ENCODE measurements around the gene EIF4G3.

The EIF4G3 gene

DNA sequence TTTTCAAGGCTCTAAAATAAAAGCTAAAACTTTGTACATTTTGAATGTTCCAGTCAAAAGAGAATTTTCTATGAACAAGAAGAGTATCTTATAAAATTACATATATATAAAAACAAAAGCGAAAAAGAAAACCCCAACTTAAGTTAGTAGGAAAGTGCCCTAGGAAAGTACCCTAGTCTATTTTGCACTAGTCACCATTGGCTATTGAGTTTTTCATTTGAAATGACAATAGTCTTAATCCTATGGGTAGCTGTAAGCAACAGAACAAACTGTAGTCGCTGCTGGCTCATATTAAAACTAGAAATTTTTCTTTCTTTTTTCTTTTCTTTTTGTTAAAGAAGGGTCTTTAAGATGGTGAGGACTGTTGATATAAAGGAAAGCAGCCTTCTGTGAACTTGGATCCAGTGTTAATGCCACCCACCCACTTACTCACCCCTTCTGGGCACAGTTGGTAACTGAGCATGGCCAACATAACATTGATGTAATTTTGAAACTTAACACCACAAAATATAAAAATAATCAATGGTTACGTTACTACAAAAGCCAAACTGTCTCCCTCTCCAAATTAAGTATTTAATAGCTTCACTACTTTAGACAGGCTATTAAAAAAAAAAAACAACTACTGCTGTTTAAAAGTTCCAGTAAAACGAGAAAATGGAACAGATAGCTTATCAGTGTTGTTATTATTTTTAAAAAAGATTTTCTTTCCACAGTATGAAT lies 177.0 kb downstream of the EIF4G3 start:
- DNase-seq (ENCODE audit: low read depth in 1 of 2, low spot score in 1 of 2) = no peak

DNA sequence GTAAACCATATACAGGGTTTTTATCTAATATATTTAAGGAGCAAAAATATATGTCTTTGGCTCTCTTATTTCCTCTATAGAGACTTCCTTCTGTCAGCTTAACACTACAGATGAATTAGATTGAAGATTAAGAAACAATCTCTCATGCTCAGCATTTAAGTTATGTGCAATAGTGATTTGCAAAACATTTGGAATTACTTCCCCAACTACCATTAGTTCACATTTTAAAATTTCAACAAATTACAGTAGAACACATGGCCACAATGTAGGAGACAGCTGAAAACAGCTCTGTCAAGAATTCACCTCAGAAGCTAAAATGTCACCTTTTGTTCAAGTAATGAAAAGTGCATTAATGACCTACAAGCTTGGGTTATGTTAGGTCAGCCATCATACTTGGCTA lies 177.9 kb downstream of the EIF4G3 start:
- no peak for DNase-seq (ENCODE audit: low read depth in 1 of 2, low spot score in 1 of 2)

DNA sequence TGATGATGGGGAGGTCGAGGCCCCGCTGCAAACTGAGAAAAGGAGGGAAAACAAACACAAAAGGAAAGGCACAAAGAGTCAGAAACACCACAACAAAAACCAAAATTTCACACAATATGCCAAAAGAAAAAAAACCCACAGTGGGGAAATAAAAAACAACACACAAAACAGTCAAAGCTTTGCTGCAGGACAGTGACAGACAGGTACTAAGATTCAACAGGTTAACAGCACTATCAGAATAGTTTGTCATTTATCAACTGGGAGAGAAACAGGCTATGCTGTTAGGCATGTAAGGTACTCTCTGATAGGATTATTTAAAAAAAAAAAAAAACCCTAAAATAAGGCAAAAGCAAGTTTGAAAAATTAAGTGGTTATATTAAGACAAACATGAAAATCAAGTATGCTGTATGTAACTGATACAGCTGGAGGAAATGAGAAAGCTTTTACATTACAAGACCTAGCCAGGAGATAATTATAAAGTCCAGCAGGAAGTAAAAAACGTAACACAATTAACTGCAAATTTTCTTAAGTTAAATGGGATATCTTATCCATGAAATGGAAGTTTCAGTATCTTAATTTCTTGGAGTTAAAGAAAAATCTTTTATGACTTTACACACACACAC lies 179.0 kb downstream of the EIF4G3 start:
- no peak for DNase-seq (ENCODE audit: low read depth in 1 of 2, low spot score in 1 of 2)

DNA sequence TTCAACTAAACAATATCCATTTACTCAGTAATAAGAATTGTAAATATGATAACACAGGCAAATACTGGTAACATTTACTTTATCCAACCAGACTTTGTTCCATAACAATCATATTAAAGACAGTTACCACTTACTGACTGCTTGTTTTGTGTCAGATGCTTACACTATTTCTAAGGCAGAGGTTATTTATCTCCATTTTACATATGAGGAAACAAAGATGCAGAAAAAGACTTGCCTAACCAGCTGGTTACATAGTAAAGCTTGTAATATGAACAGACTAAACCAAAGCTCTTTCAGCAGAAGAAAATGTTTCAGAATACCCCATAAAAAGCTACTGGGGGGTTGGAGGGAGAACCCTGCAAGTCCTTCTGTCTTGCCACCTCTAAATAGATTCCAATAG lies 180.1 kb downstream of the EIF4G3 start:
- DNase-seq (ENCODE audit: low read depth in 1 of 2, low spot score in 1 of 2) = no peak

DNA sequence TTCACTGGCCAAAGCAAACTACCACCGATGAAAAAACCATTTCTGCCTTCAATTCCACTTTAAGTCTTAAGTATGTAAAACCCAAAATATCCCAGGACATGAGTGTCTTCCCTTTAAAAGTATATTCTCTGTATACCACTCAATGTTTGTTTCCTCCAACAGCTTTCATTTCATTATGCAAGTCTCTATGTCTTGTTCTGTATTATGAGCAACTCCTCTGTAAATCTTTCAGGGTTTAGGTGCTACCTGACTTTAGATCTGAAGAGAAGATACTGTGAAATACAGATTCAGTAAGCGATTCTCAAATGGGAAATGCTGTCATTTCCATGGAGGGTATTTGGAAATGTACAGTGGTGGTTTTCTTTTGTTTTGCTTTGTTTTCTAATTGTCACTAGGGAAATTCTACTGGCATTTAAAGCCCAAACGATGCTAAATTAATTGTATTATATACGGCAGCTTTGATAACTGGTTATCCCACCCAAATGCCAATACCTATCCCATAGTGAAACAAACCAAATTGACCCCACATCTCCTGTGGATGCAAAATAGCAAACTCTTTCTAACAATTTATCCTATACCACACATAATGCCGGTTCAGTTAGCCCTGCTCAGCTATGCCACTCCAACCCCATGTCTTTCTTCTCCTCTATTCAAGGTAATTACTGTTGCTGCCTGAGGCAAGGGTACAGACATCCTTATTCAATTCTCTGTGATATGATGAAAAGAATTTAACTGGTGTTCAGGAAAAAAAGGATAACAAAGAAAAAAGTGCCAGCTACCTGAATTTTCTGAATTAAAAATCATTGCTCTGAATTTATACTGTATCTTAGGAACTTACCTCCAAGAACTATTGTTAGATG lies 182.8 kb downstream of the EIF4G3 start:
- DNase-seq (ENCODE audit: low read depth in 1 of 2, low spot score in 1 of 2) = no peak

DNA sequence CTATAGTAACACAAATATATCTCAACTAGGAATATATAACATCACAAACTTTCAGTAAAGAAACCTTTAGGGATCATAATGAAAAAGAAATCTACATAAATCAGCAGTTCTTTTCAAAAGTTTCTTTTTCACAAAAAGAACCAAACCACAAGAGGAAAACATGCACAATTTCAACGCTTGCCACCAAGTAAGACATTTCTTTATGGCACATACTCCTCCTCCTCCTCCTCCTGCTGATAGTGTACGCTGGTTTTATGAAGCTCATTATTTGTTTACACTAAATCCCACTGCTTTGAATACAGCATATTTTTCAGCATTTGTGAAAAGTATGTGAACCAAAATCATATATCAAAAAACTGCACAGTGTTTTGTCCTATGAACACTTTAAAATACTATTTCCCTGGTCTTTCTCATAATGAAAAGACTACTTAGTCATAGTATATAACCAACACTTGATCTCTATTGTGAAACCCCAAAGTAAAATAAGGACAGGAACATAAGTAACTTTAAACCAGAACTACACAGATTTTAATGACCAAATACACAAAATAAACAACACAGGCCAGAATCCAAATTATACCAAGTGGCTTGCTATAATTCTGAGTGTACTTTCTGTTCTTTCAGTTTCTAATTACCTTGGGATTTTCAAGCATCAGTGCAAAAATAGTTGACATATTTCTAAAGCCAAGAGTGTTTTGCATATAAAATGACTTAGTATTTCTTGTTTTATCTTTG lies 184.2 kb downstream of the EIF4G3 start:
- DNase-seq (ENCODE audit: low read depth in 1 of 2, low spot score in 1 of 2) = no peak

DNA sequence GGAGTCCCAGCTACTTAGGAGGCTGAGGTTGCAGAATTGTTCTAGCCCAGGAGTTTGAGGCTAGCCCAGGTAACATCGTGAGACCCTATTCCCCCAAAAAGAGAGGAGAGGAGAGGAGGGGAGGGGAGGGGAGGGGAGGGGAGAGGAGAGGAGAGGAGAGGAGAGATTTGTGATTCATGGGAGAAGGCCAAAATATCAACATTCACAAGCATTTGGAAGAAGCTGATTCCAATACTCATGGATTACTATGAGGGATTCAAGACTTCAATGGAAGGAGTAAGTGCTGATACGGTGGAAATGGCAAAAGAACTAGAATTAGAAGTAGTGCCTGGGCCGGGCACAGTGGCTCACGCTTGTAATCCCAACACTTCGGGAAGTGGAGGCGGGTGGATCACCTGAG lies 187.8 kb downstream of the EIF4G3 start:
- no peak for DNase-seq (ENCODE audit: low read depth in 1 of 2, low spot score in 1 of 2)

DNA sequence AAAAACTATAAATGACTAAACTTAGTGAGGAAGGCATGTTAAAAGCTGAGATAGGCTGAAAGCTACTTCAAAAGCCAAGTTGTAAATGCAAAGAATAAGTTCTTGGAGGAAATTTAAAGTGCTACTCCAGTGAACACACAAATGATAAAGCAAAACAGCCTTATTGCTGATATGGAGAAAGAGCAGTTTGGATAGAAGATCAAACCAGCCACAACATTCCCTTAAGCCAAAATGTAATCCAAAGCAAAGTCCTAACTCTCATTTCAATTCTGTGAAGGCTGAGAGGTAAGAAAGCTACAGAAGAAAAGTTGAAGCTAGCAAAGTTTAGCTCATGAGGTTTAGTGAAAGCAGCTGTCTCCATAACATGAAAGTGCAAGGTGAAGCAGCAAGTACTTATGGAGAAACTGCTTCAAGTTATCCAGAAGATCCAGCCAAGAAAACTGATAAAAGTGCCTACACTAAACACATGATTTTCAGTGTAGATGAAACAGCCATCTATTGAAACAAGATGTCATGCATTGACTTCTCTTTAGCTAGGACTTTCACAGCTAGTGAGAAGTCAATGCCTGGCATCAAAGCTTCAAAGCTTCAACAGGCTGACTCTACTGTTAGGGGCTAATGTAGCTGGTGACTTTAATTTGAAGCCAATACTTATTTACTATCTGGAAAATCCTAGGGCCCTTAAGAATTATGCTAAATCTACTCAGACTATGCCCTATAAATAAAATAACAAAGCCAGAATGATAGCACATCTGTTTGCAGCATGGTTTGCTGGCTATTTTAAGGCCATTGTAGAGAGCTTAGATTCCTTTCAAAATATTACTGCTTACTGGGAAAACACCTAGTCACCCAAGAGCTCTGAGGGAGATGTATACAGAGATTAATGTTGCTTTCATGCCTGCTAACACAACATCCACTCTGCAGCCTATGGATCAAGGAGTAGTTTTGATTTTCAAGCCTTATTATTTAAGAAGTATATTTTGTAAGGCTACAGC lies 188.6 kb downstream of the EIF4G3 start:
- DNase-seq (ENCODE audit: low read depth in 1 of 2, low spot score in 1 of 2) = no peak

DNA sequence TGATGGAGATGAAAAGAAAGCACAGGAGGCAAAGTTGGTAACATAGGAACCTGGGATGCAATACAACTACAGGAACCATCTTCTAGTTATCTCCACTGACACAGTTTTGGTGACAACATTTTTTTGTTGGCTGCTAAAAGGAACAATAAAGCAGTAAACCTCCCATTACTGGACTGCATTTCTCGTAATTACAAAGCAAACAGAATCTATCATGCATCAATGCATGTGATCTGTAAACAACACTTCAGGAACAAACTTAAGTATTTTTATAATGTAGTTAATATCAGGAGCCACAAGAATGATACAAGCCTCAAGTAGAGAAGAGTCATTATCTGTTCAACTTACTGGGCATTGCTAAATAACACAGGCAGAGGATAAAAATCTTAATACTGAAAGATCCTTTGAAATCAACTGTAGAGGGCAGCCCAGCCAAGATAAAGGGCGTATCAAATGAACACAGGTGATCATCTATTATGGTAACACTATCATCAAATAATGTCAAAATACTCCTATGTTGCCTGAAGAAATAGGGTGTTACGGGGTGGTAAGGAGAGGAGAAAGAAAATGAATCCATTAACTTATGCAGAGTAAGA lies 193.3 kb downstream of the EIF4G3 start:
- no peak for DNase-seq (ENCODE audit: low read depth in 1 of 2, low spot score in 1 of 2)

DNA sequence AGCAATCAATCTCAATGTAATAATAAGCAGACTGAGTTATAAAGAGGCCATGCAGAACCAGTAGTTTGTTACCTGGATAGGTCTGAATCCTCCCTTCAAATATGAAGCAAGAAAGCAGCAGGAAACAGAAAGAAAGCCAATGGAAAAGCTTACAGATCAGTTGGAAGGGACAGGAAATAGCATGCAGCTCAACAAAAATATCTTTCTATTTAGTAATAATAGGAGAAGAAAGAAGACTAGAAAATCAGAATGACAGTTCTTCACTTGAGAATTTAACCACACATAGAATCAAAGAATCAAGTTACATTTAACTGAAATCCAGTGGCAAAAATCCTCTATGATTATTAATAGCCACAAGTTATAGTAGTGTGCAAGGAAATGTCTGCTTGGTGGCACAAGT lies 194.4 kb downstream of the EIF4G3 start:
- DNase-seq (ENCODE audit: low read depth in 1 of 2, low spot score in 1 of 2) = no peak

DNA sequence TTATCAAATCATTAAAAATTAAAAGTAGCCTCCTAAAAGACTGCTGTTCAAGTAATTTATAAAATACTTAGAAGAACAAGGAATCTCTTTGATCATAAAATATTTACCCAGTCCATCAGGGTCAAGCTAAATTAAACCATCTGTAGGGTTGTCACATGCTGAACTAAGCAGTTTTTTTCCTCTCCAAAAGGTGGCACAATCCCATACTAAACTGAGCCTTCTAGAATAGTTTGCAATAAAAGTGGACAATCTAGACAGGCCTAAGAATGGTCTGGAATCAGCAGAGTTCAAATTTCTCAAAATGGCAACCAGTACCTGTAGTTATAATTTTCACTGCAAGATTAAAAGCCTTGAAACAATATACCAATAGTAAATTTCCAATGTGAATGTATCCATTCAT lies 194.8 kb downstream of the EIF4G3 start:
- DNase-seq (ENCODE audit: low read depth in 1 of 2, low spot score in 1 of 2) = no peak

DNA sequence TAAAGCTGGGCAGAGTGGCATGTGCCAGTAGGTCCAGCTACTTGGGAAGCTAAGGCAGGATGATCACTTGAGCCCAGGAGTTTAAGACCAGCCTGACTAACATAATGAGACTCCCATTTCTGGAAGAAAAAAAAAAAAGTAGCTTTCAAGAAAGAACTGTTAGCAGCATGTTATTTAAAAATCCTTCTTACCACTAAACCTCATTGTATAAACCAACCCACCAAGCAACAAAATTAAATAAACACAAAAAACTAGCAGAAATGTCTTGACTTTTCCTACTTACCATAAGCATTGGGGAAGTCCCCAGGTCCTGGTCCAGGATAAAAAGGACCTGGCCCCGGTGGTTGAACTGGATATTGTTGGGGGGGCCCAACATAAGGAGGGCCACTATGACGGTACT lies 196.6 kb downstream of the EIF4G3 start:
- DNase-seq (ENCODE audit: low read depth in 1 of 2, low spot score in 1 of 2) = no peak

DNA sequence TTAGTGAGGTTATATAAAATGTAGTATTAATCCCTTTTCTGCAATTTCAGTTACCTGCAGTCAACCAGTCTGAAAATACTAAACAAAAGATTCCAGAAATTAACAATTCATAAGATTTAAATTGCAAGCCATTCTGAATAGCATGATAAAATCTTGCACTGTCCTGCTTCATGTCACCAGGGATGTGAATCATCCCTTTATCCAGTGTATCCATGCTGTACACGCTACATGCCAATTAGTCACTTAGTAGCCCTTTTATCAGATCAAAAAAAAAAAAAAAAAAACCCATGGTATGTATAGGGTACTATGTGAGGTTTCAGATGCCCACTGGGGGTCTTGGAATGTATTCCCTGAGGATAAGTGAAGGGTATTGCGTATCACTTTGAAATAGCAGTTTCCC lies 198.3 kb downstream of the EIF4G3 start:
- DNase-seq (ENCODE audit: low read depth in 1 of 2, low spot score in 1 of 2) = no peak

DNA sequence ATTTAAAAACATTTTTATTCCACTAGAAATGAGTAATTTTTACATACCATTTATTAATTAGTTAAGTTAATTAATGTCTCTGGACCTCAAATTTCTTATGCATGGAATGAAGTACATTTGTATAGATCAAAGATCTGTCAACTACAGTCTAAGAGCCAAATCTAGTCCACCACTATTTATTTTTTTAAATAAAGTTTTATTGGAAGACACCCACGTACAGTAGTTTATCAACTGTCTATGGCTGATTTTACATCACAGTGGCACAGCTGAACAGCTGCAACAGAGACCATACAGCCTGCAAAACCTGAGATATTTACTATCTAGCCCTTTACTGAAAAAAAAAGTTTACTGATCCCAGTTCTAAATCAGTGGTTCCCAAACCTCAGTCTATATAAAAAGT lies 201.0 kb downstream of the EIF4G3 start:
- no peak for DNase-seq (ENCODE audit: low read depth in 1 of 2, low spot score in 1 of 2)

DNA sequence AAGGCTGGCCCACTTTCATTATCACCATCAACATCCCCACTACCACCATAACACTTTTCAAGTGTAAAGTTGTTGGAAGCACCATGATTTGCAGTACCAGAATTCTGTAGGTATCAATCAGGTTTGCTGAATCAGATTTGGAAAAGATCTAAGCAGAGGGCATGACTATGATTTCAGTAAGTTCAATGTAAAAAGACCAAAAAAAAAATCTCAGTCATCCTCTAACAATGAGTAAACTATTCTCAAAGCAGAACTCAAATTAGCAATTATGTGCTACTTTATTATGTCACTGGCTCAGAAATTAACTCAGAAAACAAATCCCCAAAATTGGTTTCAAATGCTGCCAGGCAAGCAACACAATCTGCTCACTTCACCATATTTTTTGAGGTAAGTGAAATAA lies 201.7 kb downstream of the EIF4G3 start:
- no peak for DNase-seq (ENCODE audit: low read depth in 1 of 2, low spot score in 1 of 2)

DNA sequence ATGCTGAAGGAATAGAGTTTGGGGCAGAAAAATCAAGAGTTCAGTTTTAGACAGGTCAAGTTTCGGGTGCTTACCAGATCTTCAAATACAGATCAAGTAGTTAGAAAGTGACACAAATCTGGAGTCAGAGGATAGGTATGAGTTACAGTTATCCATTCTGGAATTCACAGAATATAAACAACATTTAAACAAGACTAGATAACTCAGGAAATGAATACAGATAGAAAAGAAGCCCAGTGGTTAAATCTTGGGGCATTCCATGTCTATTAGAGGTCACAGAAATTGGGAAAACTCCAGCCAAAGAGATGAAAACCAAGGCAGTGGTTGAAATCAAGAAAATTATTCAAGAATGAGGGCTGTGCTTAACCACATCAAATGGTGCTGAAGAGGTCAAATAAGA lies 202.6 kb downstream of the EIF4G3 start:
- DNase-seq (ENCODE audit: low read depth in 1 of 2, low spot score in 1 of 2) = no peak

DNA sequence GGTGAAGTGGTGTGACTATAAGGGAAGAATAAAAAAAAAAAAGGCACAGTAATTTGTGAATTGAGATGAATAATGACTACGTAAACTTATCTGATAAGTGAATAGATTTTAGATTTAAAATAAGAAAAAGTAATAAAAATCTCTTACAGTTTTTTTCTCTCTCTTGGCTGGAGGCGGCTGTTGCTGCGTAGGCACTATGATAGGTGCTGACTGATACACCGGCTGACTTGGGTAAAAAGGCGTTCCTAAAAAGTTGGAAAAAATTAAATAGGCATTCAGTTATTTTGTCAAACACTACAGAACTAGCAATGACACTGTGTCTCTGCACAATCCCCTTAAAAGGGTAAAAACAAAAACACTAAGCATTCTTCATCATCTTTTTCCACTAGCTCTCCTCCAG lies 203.8 kb downstream of the EIF4G3 start:
- no peak for DNase-seq (ENCODE audit: low read depth in 1 of 2, low spot score in 1 of 2)

DNA sequence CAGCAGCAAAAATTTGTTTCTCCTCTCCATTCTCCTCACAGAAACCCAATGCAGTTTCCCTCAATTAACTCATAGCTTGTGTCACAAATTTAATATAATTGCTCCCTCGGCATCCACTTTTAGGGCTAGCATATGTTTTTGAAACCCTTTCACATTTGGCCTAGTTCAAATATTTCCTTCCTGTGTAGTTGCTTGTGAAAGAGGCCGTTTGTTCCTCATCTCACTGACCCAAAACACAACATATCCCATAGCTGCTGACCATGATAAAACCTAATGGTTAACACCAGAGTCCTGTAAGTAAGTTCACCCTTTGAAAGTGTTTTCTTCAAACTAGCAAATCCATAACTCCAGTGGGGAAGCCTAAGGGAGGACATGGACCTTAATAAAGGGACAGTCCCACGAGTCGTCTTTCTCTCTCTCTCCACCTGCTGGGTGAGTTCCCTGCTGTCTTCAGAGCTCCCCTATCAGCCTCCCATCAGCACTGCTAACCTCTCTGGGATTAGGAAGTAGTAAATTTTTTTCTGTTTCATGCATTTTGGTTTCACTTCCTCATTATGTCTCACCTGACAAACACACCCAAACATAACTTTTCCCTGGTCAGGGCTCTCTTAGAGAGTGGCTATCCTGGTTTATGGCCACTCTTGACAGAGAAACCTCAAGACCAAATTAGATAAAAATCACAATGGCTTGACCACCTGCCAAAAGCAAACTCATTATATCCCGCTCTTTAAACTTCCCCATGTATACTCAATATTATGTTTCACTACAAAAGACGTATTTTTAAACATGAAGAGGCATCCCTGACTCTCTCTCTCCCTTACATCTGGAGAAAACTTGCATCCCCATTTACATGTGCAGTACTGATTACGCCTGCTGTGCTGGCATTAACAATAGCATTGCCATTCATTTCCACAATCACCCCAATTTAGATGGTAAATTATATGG lies 211.9 kb downstream of the EIF4G3 start:
- DNase-seq (ENCODE audit: low read depth in 1 of 2, low spot score in 1 of 2) = no peak
